ENCODE measurements around the gene DOK5.

DNA sequence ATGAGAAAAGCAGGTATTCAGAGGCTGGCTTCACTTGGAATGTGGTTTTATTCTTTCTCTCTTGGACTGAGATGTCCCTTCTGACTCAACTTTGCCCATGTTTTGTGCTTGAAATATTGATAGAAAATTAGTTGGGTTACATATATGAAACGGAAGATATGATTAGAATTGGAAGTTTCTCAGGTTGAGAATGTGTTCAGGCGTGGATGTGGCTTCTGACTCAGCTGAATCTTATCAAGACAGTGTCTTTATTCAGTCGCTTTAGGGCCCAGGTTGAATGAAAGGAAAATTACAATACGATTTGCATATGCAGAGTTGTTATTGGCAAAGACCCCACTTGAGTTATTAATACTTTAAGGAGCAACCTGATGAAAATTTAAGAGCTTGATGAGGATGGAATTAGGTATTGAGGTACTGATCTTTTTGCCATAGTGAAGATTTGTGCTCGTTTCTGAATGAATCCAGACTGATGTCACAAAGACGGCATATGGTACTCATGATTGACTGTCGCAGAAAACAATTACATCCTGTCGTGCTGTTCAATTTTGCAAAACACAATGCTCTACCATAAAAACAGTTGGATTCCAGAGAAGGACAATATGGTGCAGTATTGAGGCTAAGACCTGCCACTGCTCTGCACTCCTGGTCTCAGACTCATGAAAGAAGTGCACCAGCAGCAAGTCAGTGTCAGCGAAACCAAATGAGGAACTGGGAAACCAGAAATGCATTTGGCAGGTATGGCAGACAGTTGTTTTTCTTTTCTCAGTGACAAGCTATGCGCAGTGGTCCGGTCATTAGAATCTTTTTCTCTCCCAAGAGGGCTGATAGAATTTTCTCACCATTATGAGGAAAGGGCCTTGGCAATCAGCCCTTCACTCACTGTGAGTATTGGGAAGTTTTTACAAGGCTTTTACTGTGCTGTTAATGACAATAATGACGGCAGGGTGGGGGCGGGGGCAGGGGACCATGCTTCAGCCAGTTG, 158.3 kb downstream of the DOK5 start:
- TF ChIP-seq, protein P1, sequence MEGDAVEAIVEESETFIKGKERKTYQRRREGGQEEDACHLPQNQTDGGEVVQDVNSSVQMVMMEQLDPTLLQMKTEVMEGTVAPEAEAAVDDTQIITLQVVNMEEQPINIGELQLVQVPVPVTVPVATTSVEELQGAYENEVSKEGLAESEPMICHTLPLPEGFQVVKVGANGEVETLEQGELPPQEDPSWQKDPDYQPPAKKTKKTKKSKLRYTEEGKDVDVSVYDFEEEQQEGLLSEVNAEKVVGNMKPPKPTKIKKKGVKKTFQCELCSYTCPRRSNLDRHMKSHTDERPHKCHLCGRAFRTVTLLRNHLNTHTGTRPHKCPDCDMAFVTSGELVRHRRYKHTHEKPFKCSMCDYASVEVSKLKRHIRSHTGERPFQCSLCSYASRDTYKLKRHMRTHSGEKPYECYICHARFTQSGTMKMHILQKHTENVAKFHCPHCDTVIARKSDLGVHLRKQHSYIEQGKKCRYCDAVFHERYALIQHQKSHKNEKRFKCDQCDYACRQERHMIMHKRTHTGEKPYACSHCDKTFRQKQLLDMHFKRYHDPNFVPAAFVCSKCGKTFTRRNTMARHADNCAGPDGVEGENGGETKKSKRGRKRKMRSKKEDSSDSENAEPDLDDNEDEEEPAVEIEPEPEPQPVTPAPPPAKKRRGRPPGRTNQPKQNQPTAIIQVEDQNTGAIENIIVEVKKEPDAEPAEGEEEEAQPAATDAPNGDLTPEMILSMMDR (conservative IDR thresholded peaks at IDR 0.05; ENCODE audit: low read depth, low read length): no peak
- no peak for TF ChIP-seq EZH2 (IDR thresholded peaks at IDR 0.05; ENCODE audit: borderline replicate concordance, low read depth, low read length, poor library complexity, severe bottlenecking)

All from A673 (cell line).